A549 treated with AZD9567 at 1 μM for 4 hours (cell line): ENCODE results near the gene ZNF28. TPM values are rescaled to one million over a fixed set of nuclear protein-coding genes. Genes with fewer than 3 reads are reported as not detected.

Experiments
- total RNA-seq: library from RNA; stranded (reverse); fragments of 200-300 nt; extraction: Qiagen RNA extraction; gene quantifications from 5 replicates; pipeline ENCODE4 v1.2.3, GENCODE V29; 2022; ENCODE audit not compliant: insufficient read depth

Gene ZNF28
- total RNA-seq = 0.86 to 2.0 TPM (median 1.3 TPM) in 4 of 5 replicates, not detected in the other

DNA sequence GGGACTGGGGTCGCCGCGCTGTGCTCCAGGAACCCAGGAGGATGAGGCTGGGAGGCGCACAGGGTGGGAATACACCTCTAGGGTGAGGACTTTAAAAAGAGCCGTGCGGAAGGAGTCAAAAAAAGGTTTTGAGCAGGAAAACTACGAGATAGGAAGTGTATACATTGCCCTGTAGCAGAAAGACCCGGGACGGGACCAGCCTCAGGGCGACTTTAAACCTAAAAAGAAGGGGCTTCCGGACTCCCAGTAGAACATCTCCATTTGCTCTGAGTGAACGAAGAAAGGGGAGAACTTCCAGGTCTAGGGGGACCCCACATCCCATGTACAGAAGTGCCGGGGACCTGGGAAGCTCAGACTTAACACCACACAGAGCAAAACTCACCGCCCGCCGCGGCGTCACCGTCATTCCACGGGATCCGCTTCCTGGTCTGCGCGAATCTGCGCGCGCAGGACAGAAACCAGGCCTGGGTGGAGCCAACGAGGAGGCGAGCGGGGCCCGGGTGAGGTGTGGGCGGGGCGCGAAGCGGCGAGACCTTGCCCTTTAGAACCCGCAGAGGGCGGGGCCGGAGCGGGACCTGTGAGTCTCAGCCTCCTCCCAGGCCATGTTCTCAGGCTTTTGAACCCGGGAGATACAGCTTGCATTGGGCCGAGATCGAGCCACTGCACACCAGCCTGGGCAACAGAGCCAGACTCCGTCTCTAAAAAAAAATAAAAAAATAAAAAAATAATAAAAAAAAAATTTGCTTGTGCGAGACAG is at the start of gene ZNF28:
ZNF28 (minus strand) TSS at position 430 of the 757 bp plus-strand sequence. CDS start 3,675 bp downstream, outside the sequence.

DNA sequence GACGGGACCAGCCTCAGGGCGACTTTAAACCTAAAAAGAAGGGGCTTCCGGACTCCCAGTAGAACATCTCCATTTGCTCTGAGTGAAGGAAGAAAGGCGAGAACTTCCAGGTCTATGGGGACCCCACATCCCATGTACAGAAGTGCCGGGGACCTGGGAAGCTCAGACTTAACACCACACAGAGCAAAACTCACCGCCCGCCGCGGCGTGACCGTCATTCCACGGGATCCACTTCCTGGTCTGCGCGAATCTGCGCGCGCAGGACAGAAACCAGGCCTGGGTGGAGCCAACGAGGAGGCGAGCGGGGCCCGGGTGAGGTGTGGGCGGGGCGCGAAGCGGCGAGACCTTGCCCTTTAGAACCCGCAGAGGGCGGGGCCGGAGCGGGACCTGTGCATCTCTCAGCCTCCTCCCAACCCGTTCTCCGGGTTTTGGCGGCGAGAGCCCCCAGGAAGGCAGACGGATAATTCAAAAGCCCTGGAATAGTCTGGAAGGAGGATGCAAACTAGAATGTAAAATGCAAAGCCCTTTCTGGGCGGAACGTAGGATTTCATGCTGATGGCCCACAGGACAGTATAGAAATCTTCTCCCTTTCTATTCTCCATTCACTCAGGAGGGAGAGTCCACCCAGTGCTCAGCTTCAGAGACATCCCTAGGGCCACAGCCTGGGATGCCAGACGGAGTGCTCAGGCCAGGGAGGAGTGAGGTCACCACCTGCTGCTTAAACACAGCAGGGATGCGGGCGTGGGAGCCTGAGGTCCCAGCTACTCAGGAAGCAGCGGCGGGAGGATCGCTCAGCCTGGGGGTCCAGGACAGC is 36.2 kb upstream of the ZNF28 start, which contains the start of gene ZNF468:
ZNF468 (minus strand) TSS at position 242 of the 814 bp plus-strand sequence. CDS start 3,347 bp downstream, outside the sequence.

DNA sequence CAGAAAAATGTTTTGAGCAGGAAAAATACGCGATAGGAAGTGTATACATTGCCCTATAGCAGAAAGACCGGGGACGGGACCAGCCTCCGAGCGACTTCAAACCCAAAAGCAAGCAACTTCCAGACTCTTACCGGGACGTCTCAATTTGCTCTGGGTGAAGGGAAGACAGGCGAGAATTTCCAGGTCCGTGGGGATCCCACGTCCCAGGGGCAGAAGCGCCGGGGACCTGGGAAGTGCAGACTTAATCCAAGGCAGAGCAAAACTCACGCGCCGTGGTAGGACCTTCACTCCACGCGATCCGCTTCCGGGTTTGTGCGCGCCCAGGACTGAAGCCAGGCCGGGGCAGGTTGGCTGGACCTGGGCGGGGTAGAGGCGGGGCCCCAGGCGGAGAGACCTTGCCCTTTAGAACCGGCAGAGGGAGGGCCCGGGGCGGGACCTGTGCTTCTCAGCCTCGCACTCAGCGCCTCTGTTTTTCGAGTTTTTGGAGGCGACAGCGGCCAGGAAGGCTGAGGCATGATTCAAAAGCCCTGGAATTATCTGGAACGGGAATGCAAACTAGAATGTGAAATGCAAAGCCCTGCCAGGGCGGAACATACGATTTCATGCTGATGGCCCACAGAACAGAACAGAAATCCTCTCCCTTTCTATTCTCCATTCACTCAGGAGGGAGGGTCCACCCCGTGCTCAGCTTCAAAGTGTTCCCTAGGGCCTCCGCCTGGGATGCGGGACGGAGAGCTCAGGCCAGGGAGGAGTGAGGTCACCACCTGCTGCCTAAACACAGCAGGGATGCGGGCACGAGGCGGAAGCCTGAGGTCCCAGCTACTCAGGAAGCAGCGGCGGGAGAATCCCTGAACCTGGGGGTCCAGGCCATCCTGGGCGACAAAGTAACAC is 34.7 kb downstream of the ZNF28 start, which contains the start of gene ZNF600:
ZNF600 (minus strand) TSS at position 328 of the 891 bp plus-strand sequence. CDS start 7,903 bp downstream, outside the sequence.

Other genes with a start within 250 kb of the ZNF28 start
- gene ZNF83, start 183.3 kb downstream of the ZNF28 start, total RNA-seq = 0.06 to 0.13 TPM (median 0.08 TPM) in 4 of 5 replicates, not detected in the other
- gene ZNF611, start 86.6 kb downstream of the ZNF28 start, total RNA-seq = 2.5 to 8.6 TPM (median 2.8 TPM) in 5 replicates
- 0.05 to 0.20 TPM (median 0.14 TPM) in 4 of 5 replicates, not detected in the other for gene ZNF600, start 34.8 kb downstream of the ZNF28 start, total RNA-seq
- gene ZNF468, start 36.0 kb upstream of the ZNF28 start, total RNA-seq = 0.44 to 1.3 TPM (median 0.49 TPM) in 5 replicates
- not detected in 5 replicates for gene ZNF320, start 76.0 kb upstream of the ZNF28 start, total RNA-seq
- 0.01 to 0.02 TPM in 2 of 5 replicates, not detected in the others for gene ZNF888, start 101.8 kb upstream of the ZNF28 start, total RNA-seq
- gene ZNF816, start 141.2 kb upstream of the ZNF28 start, total RNA-seq = 0.02 to 0.09 TPM (median 0.07 TPM) in 4 of 5 replicates, not detected in the other
- not detected in 5 replicates for gene ERVV-1, start 192.3 kb upstream of the ZNF28 start, total RNA-seq
- gene ERVV-2, start 223.1 kb upstream of the ZNF28 start, total RNA-seq = not detected in 5 replicates